Calu3 (cell line): ENCODE data around the gene AOAH. TPM values are rescaled to one million over a fixed set of nuclear protein-coding genes. Genes with fewer than 3 reads are reported as not detected.

Experiments used
- BruUV-seq: library from RNA; stranded (reverse); fragments of 400-500 nt; replicated peaks from 2 replicates; lab custom pipeline; 2021; lab: Mats Ljungman, UMichigan
- CTCF ChIA-PET: fragments of 300-600 bp; sonication (Branson Sonifier 250); formaldehyde crosslinking; loops from one replicate; lab custom pipeline; 2022; ENCODE audit warnings: antibody characterized with exemption; lab: Charles Lee
- DNase-seq: peaks from one replicate; pipeline ENCODE4 v3.0.0; 2022
- H3K27ac Mint-ChIP-seq: one replicate; pipeline ENCODE4 v1.8.0; 2022; ENCODE audit warnings: mixed read lengths; ENCODE audit not compliant: unreplicated experiment
- H3K27me3 Mint-ChIP-seq: one replicate; pipeline ENCODE4 v1.8.0; 2022; ENCODE audit warnings: mixed read lengths; ENCODE audit not compliant: unreplicated experiment
- H3K36me3 Mint-ChIP-seq: one replicate; pipeline ENCODE4 v1.8.0; 2022; ENCODE audit warnings: mild to moderate bottlenecking, moderate library complexity, mixed read lengths; ENCODE audit not compliant: insufficient read depth, unreplicated experiment
- H3K4me1 Mint-ChIP-seq: one replicate; pipeline ENCODE4 v1.8.0; 2022; ENCODE audit warnings: mild to moderate bottlenecking, low read depth, mixed read lengths; ENCODE audit not compliant: unreplicated experiment
- H3K4me3 Mint-ChIP-seq: one replicate; pipeline ENCODE4 v1.8.0; 2022; ENCODE audit warnings: mild to moderate bottlenecking, low read depth, moderate library complexity, mixed read lengths; ENCODE audit not compliant: unreplicated experiment
- H3K9me3 Mint-ChIP-seq: one replicate; pipeline ENCODE4 v1.8.0; 2022; ENCODE audit warnings: low read depth, mixed read lengths; ENCODE audit not compliant: unreplicated experiment
- CTCF ChIP-seq: fragments of 200-600 bp; IDR thresholded peaks from one replicate; pipeline ENCODE4 v1.8.0; 2022; ENCODE audit warnings: antibody characterized with exemption; ENCODE audit not compliant: unreplicated experiment
- intact Hi-C: fragments of 100-400 bp; cut with micrococcal nuclease; formaldehyde crosslinking; loops from one replicate; pipeline ENCODE4 v1.10.0; 2022; ENCODE audit not compliant: unreplicated experiment
- total RNA-seq: library from RNA; stranded (reverse); gene quantifications from 2 replicates; pipeline ENCODE4 v1.2.3, GENCODE V29; 2022

Gene AOAH
- total RNA-seq, 1 experiment from 2014 or later = not detected

- no peak for TF ChIP-seq CTCF
- H3K9me3 Mint-ChIP-seq = no peaks in the 10 kb centered on the region
- CTCF ChIA-PET = no interaction called here
- no peak for DNase-seq
- no peak overlapping the region for H3K4me3 Mint-ChIP-seq
- no TSS peak for BruUV-seq
- intact Hi-C loops = no loop called here
- peaks cover 44% of the 10 kb centered on the region for H3K27me3 Mint-ChIP-seq
- no peak overlapping the region for H3K27ac Mint-ChIP-seq
- H3K4me1 Mint-ChIP-seq = peaks cover 12% of the 10 kb centered on the region
- H3K36me3 Mint-ChIP-seq = no peaks in the 10 kb centered on the region
Observed at GRCh38 chr7:36625247-36625646, 99.0 kb downstream of the AOAH start.

- CTCF ChIA-PET = interaction anchor here (1.8 kb wide), 1 partner anchor 48 kb away, joined by 4 read pairs; no protein-coding TSS in a partner anchor
- DNase-seq = no peak
- peaks cover 12% of the 10 kb centered on the region for H3K4me1 Mint-ChIP-seq
- no peak for TF ChIP-seq CTCF
- H3K4me3 Mint-ChIP-seq = peak overlapping the region; percentile 10
- no peaks in the 10 kb centered on the region for H3K36me3 Mint-ChIP-seq
- intact Hi-C loops = loop anchor here (2.0 kb wide), 1 partner anchor 18 kb away; no protein-coding TSS in a partner anchor
- peak overlapping the region; percentile 27 for H3K27ac Mint-ChIP-seq
- H3K9me3 Mint-ChIP-seq = no peaks in the 10 kb centered on the region
- no TSS peak for BruUV-seq
- H3K27me3 Mint-ChIP-seq = peaks cover 25% of the 10 kb centered on the region
Observed at GRCh38 chr7:36623247-36623646, 101.0 kb downstream of the AOAH start.

- H3K9me3 Mint-ChIP-seq = no peaks in the 10 kb centered on the region
- no peak for DNase-seq
- H3K27ac Mint-ChIP-seq = no peak overlapping the region
- CTCF ChIA-PET = no interaction called here
- peaks cover 11% of the 10 kb centered on the region for H3K27me3 Mint-ChIP-seq
- no peak for TF ChIP-seq CTCF
- peaks cover 12% of the 10 kb centered on the region for H3K4me1 Mint-ChIP-seq
- BruUV-seq = no TSS peak
- no peak overlapping the region for H3K4me3 Mint-ChIP-seq
- no peaks in the 10 kb centered on the region for H3K36me3 Mint-ChIP-seq
- intact Hi-C loops = no loop called here
Observed at GRCh38 chr7:36621396-36621795, 102.9 kb downstream of the AOAH start.

DNA sequence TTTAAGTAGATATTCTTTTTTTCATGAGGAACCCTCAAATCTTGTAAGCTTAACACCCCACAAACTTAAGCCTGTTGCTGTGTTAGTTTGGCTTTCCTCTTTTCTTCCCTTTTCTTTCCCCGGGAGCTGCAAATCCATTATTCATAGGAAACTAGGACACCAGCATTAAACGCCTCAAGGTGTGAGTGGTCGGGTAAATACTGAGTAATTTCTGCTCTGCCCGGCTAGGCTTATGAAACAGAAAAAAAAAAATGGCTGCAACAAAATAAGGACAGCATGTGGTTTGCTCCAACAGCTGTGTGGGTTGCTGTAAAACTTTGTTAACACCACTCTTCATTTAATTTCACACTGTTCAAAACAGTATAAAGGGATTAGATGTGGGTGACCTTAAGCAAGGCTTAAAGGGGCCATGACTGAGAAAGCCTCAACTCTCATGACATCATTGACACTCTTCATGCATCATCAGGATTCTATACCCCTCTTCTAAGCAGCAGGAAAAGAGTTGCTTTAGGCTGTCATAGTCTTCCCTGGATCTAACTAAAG lies 104.1 kb downstream of the AOAH start:
- no TSS peak for BruUV-seq
- H3K27me3 Mint-ChIP-seq = no peaks in the 10 kb centered on the region
- H3K4me3 Mint-ChIP-seq = no peak overlapping the region
- H3K27ac Mint-ChIP-seq = no peak overlapping the region
- no peak for TF ChIP-seq CTCF
- intact Hi-C loops = no loop called here
- no peaks in the 10 kb centered on the region for H3K36me3 Mint-ChIP-seq
- CTCF ChIA-PET = no interaction called here
- peaks cover 12% of the 10 kb centered on the region for H3K4me1 Mint-ChIP-seq
- H3K9me3 Mint-ChIP-seq = no peaks in the 10 kb centered on the region
- DNase-seq = no peak
